HepG2 (cell line): ENCODE data around the gene PDZD7. TPM values are rescaled to one million over a fixed set of nuclear protein-coding genes. Genes with fewer than 3 reads are reported as not detected.

ENCODE experiments used
- ARNT2 ChIP-seq: sonication (generic); formaldehyde crosslinking; IDR thresholded peaks from 2 replicates; pipeline ENCODE4 v1.8.0; 2022; ENCODE audit warnings: mild to moderate bottlenecking, low read depth, missing genetic modification reagents, moderate library complexity
- BCL6 ChIP-seq: IDR thresholded peaks from 2 replicates; pipeline ENCODE4 v1.6.1; 2016; ENCODE audit warnings: missing genetic modification reagents, missing compliant biosample characterization
- DMAP1 ChIP-seq: IDR thresholded peaks from 2 replicates; pipeline ENCODE4 v1.6.1; 2016
- GABPB1 ChIP-seq: IDR thresholded peaks from 2 replicates; pipeline ENCODE4 v1.6.1; 2016; ENCODE audit warnings: mild to moderate bottlenecking, missing genetic modification reagents, moderate library complexity, missing compliant biosample characterization
- HMGA1 ChIP-seq: sonication (generic); formaldehyde crosslinking; conservative IDR thresholded peaks from 2 replicates; pipeline ENCODE4 v1.4.0; 2020; ENCODE audit warnings: missing genetic modification reagents
- KLF13 ChIP-seq: sonication (generic); formaldehyde crosslinking; IDR thresholded peaks from 2 replicates; pipeline ENCODE4 v1.4.0; 2020; ENCODE audit warnings: mild to moderate bottlenecking, missing genetic modification reagents
- MAF1 ChIP-seq: sonication (generic); formaldehyde crosslinking; IDR thresholded peaks from 2 replicates; pipeline ENCODE4 v1.5.0; 2020; ENCODE audit warnings: missing genetic modification reagents, borderline replicate concordance
- MIER3 ChIP-seq: IDR thresholded peaks from 2 replicates; pipeline ENCODE4 v1.6.1; 2016; ENCODE audit warnings: missing compliant biosample characterization, borderline replicate concordance
- NKX3-1 ChIP-seq: sonication (generic); formaldehyde crosslinking; IDR thresholded peaks from 2 replicates; pipeline ENCODE4 v1.5.0; 2020; ENCODE audit warnings: missing genetic modification reagents
- NR1H2 ChIP-seq: sonication (generic); formaldehyde crosslinking; IDR thresholded peaks from 2 replicates; pipeline ENCODE4 v1.8.1; 2022; ENCODE audit warnings: low read depth, missing genetic modification reagents, borderline replicate concordance
- PAF1 ChIP-seq: IDR thresholded peaks from 2 replicates; pipeline ENCODE4 v1.6.1; 2016; ENCODE audit warnings: missing genetic modification reagents, missing compliant biosample characterization
- PHF21A ChIP-seq: sonication (generic); formaldehyde crosslinking; IDR thresholded peaks from 2 replicates; pipeline ENCODE4 v1.5.0; 2020; ENCODE audit warnings: mild to moderate bottlenecking, missing genetic modification reagents
- SAFB2 ChIP-seq: sonication (generic); formaldehyde crosslinking; IDR thresholded peaks from 2 replicates; pipeline ENCODE4 v1.5.1; 2020; ENCODE audit warnings: missing genetic modification reagents, low read depth, mild to moderate bottlenecking, borderline replicate concordance
- TBP ChIP-seq: sonication (generic); formaldehyde crosslinking; IDR thresholded peaks from 2 replicates; pipeline ENCODE4 v1.5.0; 2020; ENCODE audit warnings: missing genetic modification reagents
- polyA plus RNA-seq, 8 experiments: library from polyadenylated mRNA; depleted of rRNA in 3 of 8; stranded (reverse) in 7 of 8; unstranded in 1 of 8; fragments of >200 nt; fragmentation: Illumina TruSeq in 4 of 8; extraction: Trizol in 4 of 8; gene quantifications; 2 replicates each; pipeline versions ENCODE4 v1.2.1 to v1.2.3, GENCODE V29; 2011 to 2016; ENCODE audit warnings: low read depth in 4 of 8, missing spikeins in 1 of 8, mixed read lengths in 1 of 8; ENCODE audit not compliant: insufficient read depth in 1 of 8
- total RNA-seq, 5 experiments: library from RNA; depleted of rRNA; stranded (reverse); fragments of >200 nt; fragmentation: Illumina TruSeq; extraction: Trizol; gene quantifications; 2 replicates each; pipeline ENCODE4 v1.2.3, GENCODE V29; 2016; ENCODE audit warnings: low read depth in 1 of 5
- TF ChIP-seq, protein P1 (sequence below): sonication (generic); formaldehyde crosslinking; IDR thresholded peaks from 2 replicates; pipeline ENCODE4 v1.4.0; 2020; ENCODE audit warnings: missing genetic modification reagents, mild to moderate bottlenecking, borderline replicate concordance
- TF ChIP-seq, protein P2 (sequence below): IDR thresholded peaks from 2 replicates; pipeline ENCODE4 v1.6.1; 2016; ENCODE audit warnings: missing compliant biosample characterization, missing genetic modification reagents, borderline replicate concordance
- TF ChIP-seq, protein P3 (sequence below): sonication (generic); formaldehyde crosslinking; IDR thresholded peaks from 2 replicates; pipeline ENCODE4 v1.4.0; 2020; ENCODE audit warnings: mild to moderate bottlenecking, missing genetic modification reagents
- TF ChIP-seq, protein P4 (sequence below): sonication (generic); formaldehyde crosslinking; IDR thresholded peaks from 2 replicates; pipeline ENCODE4 v1.5.0; 2020; ENCODE audit warnings: mild to moderate bottlenecking, missing genetic modification reagents
- TF ChIP-seq, protein P5 (sequence below): sonication (generic); formaldehyde crosslinking; IDR thresholded peaks from 2 replicates; pipeline ENCODE4 v1.4.0; 2020; ENCODE audit warnings: missing genetic modification reagents
- TF ChIP-seq, protein P6 (sequence below): sonication (generic); formaldehyde crosslinking; IDR thresholded peaks from 2 replicates; pipeline ENCODE4 v1.8.1; 2023; ENCODE audit warnings: missing genetic modification reagents, mild to moderate bottlenecking, borderline replicate concordance

The PDZD7 gene
- total and polyA plus RNA-seq, 2 of the 13 experiments (the other 11 are each of a cell fraction or from before 2014, with no cell fraction given): 0.58 to 0.73 TPM

DNA sequence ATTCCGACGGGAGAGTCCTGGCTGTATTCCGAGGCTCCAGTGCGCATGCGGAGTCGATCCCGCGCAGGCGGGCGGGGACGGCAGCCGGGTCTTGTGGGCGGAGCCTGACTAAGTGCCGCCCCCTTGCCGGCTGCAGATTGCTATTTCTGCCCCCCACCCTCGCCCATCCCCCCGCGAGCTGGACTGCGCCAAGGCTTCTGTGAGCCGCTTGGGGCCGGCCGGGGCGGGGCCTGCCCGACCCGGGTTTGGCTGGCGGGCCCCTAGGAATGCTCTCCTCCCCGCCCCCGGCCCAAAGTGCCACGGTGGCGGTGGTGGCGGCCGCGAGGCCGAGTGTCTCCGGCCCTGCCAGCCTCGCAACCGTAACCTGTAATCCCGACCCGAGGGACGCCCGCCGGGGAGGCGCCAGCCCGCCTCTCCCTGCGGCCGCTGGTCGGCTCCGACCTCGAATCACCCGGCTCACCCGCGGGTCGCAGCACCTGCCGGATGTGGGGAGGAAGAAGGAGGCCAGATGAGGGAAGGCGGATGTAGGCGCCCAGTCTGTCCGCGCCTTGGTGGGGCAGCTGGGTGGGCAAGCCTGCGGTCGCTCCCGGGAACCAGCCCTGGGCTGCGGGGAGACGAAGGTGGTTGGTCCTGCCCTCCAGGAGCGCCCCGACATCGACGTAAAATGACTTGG, 30.2 kb upstream of the PDZD7 start (continued):
- TF ChIP-seq KLF13 (CRISPR knock-in tag): no peak
- no peak for TF ChIP-seq NR1H2 (CRISPR knock-in tag)
- TF ChIP-seq, protein P1, sequence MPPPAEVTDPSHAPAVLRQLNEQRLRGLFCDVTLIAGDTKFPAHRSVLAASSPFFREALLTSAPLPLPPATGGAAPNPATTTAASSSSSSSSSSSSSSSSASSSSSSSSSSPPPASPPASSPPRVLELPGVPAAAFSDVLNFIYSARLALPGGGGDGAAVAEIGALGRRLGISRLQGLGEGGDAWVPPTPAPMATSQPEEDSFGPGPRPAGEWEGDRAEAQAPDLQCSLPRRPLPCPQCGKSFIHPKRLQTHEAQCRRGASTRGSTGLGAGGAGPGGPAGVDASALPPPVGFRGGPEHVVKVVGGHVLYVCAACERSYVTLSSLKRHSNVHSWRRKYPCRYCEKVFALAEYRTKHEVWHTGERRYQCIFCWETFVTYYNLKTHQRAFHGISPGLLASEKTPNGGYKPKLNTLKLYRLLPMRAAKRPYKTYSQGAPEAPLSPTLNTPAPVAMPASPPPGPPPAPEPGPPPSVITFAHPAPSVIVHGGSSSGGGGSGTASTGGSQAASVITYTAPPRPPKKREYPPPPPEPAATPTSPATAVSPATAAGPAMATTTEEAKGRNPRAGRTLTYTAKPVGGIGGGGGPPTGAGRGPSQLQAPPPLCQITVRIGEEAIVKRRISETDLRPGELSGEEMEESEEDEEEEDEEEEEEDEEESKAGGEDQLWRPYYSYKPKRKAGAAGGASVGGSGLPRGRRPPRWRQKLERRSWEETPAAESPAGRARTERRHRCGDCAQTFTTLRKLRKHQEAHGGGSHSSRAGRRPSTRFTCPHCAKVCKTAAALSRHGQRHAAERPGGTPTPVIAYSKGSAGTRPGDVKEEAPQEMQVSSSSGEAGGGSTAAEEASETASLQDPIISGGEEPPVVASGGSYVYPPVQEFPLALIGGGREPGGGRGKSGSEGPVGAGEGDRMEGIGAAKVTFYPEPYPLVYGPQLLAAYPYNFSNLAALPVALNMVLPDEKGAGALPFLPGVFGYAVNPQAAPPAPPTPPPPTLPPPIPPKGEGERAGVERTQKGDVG: no peak
- TF ChIP-seq DMAP1 (CRISPR knock-in tag): peak; percentile 95
- TF ChIP-seq MIER3 (CRISPR knock-in tag): peak; percentile 44; the same call in 1 of the 2 replicates
- TF ChIP-seq, protein P2, sequence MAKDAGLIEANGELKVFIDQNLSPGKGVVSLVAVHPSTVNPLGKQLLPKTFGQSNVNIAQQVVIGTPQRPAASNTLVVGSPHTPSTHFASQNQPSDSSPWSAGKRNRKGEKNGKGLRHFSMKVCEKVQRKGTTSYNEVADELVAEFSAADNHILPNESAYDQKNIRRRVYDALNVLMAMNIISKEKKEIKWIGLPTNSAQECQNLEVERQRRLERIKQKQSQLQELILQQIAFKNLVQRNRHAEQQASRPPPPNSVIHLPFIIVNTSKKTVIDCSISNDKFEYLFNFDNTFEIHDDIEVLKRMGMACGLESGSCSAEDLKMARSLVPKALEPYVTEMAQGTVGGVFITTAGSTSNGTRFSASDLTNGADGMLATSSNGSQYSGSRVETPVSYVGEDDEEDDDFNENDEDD (CRISPR knock-in tag): no peak; the same call in 1 of the 2 replicates
- TF ChIP-seq ARNT2 (CRISPR knock-in tag): peak; percentile 76; the same call in 1 of the 2 replicates
- peak; percentile 51; the same call in 1 of the 2 replicates for TF ChIP-seq NKX3-1 (CRISPR knock-in tag)
- TF ChIP-seq, protein P3, sequence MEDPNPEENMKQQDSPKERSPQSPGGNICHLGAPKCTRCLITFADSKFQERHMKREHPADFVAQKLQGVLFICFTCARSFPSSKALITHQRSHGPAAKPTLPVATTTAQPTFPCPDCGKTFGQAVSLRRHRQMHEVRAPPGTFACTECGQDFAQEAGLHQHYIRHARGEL (CRISPR knock-in tag): no peak
- TF ChIP-seq MAF1 (CRISPR knock-in tag): no peak
- TF ChIP-seq PHF21A (CRISPR knock-in tag): peak; percentile 91
- TF ChIP-seq GABPB1 (CRISPR knock-in tag): peak; percentile 77; the same call in 1 of the 2 replicates
- TF ChIP-seq, protein P4, sequence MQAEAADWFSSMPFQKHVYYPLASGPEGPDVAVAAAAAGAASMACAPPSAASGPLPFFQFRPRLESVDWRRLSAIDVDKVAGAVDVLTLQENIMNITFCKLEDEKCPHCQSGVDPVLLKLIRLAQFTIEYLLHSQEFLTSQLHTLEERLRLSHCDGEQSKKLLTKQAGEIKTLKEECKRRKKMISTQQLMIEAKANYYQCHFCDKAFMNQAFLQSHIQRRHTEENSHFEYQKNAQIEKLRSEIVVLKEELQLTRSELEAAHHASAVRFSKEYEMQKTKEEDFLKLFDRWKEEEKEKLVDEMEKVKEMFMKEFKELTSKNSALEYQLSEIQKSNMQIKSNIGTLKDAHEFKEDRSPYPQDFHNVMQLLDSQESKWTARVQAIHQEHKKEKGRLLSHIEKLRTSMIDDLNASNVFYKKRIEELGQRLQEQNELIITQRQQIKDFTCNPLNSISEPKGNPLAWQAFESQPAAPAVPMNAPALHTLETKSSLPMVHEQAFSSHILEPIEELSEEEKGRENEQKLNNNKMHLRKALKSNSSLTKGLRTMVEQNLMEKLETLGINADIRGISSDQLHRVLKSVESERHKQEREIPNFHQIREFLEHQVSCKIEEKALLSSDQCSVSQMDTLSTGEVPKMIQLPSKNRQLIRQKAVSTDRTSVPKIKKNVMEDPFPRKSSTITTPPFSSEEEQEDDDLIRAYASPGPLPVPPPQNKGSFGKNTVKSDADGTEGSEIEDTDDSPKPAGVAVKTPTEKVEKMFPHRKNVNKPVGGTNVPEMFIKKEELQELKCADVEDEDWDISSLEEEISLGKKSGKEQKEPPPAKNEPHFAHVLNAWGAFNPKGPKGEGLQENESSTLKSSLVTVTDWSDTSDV (CRISPR knock-in tag): 0 out of 2 replicates have a peak, but pooled peaks have one; percentile 50
- TF ChIP-seq SAFB2 (CRISPR knock-in tag): peak; percentile 52; the same call in 1 of the 2 replicates
- TF ChIP-seq PAF1 (CRISPR knock-in tag): no peak
- TF ChIP-seq TBP (CRISPR knock-in tag): no peak
- no peak for TF ChIP-seq HMGA1 (CRISPR knock-in tag)
- TF ChIP-seq, protein P5, sequence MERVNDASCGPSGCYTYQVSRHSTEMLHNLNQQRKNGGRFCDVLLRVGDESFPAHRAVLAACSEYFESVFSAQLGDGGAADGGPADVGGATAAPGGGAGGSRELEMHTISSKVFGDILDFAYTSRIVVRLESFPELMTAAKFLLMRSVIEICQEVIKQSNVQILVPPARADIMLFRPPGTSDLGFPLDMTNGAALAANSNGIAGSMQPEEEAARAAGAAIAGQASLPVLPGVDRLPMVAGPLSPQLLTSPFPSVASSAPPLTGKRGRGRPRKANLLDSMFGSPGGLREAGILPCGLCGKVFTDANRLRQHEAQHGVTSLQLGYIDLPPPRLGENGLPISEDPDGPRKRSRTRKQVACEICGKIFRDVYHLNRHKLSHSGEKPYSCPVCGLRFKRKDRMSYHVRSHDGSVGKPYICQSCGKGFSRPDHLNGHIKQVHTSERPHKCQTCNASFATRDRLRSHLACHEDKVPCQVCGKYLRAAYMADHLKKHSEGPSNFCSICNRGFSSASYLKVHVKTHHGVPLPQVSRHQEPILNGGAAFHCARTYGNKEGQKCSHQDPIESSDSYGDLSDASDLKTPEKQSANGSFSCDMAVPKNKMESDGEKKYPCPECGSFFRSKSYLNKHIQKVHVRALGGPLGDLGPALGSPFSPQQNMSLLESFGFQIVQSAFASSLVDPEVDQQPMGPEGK: peak; percentile 97
- TF ChIP-seq BCL6 (CRISPR knock-in tag): peak; percentile 60; the same call in 1 of the 2 replicates
- TF ChIP-seq, protein P6, sequence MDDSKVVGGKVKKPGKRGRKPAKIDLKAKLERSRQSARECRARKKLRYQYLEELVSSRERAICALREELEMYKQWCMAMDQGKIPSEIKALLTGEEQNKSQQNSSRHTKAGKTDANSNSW (CRISPR knock-in tag): no peak
